Measurements from ENCODE around the gene SNCG.
A peak's percentile ranks its signal among the peaks of the same experiment; 100 is the strongest.
"Not testable (repeated sequence)": the region's sequence is repeated elsewhere in the genome, so short reads cannot be mapped to it uniquely, and the experiment has no call there.

SNCG gene

DNA sequence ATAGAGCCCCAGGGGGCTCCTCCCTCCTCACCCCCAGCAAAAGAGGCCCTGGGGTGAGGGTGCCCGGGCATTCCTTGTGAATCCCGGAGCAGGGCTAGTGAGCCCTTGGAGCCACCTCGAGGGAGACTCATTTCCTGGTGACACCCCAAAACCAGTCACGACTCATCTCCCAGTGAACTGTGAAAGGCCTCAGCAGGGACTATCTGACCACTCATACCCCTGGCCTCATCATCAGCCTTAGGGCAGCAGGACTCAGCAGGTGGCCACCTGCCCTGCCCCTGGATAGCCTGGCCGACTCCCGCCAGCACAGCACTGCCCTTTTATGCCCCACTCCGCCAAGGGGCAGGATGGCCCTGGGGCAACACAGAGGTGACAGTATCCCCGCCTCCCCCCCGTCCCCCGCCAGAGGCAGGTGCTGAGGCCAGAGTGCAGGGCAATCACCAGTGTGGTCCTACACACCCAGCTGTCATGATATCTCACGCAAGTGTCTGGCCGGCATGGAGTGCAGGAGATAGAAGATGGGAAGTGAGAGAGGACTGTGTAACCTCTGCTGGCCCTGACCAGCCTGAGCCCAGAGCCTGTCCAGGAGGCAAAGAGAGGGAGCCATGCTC, 3.2 kb downstream of the SNCG start:
- DNase-seq: no peak

DNA sequence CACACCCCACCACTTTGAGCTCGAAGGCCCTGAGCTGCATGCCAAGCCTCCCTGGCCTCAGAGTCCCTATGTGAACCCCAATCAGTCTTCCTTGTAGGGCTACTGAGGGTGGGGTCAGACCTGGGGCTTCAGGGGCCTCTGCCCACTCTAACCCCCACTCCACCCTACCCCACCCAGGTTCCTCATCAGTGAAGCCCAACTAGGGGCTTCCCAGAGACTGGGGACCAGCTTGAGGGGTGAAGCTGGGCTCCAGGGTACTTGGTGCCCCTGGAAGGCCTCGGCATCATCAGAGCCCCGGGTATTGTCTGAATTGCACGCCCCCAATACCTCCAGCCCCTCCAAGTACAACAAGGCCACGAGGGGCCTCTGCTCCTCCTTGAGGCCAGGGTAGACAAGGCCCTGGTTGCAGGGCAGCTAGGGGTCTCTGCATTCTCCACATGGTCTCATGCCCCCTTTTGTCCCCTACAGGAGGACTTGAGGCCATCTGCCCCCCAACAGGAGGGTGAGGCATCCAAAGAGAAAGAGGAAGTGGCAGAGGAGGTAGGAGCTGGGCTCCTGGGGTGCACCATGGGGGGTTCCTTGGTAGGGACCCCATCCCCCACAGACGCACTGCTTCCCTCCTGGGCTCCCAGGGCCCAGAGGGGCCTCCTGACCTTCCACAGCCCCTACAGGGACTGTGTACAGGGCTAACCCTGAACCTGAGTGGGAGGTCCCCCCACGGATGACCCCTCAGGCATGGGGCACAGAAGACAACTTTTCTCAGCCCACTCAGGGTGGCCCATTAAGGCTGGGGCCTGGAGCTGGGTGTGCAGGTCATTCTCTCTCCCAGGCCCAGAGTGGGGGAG, 4.0 kb downstream of the SNCG start:
- DNase-seq: no peak

DNA sequence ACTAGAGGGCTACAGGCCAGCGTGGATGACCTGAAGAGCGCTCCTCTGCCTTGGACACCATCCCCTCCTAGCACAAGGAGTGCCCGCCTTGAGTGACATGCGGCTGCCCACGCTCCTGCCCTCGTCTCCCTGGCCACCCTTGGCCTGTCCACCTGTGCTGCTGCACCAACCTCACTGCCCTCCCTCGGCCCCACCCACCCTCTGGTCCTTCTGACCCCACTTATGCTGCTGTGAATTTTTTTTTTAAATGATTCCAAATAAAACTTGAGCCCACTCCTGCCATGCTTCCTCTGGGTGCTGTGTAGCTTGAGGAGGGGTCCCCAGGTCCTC, 4.5 kb downstream of the SNCG start:
- no peak for DNase-seq

DNA sequence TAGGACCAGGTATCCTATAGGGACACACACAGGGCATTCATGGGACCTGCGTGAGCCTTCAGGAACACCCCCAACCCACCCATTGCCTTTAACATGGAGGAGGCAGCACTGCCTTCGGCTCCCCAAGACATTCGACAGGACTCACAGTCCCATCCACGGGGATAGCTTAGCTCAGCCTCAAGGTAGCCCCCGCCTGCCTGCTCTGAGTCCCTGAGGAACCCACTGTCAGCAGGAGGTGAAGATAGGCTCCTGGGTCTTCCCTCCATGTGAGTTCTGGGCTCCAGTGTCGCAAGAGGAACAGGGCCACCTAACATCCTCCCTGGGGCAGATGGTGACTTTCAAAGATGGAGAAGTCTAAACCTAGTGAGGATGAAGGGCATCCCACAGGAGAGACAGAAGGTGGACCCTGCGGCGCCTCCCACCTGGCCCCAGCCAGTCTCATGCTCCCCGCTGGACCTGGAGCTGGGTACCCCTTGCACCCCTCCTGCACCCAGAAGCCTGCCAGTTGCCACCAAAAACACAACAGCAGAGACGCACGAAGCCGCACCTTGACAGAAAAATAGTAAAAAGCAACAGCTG, 5.0 kb downstream of the SNCG start:
- no peak for DNase-seq

DNA sequence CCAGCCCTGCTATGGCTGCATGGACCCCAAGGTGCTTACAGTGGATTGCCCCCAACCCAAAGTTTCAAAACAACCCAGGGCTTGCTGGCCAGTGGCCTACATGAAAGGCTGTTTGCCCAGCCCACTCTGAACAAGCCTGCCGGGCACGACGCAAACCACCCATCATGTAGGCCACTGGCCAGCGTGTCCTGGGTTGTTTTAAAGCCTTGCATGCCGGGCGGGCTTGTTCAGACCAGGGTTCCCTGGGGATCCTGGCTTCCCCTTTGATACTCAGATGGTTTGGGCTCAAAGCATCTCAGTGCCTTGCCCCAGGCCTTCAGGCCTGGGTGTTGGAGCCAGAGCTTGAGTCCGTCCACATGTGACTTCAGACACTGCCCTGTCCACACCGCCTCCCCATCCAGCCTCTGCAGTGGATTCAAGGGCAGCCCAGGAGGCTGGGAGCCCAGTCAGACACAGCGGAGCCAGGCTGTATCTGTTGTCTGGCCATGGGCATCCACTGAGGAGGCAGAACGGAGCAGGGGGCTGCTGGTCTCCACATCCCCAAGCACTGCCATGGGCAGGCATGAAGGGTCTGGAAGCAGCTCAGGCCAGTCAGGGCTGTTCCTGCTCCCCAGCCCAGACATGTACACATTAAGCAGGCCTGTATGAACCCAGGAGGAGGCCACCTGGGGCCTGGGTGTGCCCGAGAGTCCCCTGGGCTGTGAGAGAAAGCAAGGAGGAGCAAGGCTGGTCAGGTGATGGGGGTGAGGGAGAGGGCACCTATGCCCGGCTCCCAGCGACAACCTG, 5.9 kb downstream of the SNCG start:
- no peak for DNase-seq

DNA sequence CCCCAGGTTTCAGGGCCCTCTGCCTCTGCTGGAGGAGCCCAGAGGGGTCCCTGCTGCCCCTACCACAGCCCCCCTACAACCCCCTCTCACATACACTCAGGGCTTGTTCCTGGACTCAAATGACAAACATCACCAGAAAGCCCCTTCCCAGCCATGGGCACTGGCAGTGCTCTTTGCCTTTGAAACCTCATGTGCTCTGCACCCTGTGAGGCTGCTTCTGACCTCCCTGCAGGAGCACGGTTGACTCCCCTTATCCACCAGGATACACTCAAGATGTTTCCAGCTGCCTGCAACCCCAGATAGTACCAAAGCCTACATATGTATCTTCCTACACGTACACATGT, 6.4 kb downstream of the SNCG start:
- no peak for DNase-seq

DNA sequence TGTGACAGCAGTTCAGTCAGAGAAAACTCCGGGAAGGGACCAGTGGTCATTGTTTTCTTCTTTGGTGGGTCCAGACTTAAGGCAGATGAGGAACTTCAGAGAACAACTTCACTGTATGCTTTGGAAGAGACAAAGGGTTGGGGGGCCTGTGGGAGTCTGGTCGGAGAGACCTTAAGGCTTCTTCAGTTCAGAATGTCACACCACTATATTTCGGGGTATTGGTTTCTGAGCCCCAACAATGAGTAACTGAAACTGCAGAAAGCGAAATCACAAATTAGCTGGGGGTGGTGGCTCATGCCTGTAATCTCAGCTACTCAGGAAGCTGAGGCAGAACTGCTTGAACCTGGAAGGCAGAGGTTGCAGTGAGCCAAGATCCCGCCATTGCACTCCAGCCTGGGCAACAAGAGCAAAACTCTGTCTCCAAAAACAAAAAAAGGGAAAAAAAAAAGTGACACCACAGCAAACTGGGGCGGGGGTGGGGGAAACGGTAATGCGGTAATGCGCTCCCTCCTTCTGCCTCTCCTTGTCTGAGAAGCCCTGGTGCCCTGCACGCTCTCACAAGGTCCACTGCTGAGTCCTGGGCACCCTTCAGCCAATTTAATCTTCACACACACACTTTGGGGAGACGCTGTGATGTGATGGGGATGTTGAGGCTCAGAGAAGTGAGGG, 7.7 kb downstream of the SNCG start:
- DNase-seq: no peak

DNA sequence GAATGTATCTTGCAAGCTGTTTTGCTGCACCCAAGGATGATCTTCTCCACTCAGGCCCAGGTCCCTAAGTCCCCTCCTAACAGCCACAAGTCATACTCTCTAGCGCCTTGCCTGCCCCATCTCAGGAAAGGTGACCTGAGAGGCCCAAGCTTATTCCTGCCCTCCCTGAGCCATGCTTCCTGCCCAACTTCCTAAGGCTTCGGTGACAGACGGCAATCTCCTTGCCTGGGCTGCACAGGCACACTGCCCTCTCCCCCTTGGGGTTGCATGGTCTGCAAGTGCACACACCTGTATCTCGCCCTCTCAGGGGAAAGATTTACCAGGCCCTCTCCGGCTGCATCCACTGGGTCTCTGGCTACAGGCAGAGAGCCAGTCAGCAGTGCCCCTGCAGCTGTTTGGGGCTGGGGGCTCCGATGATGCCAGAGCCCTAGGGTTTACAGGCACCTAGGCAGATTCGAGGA, 9.1 kb downstream of the SNCG start:
- DNase-seq: no peak

DNA sequence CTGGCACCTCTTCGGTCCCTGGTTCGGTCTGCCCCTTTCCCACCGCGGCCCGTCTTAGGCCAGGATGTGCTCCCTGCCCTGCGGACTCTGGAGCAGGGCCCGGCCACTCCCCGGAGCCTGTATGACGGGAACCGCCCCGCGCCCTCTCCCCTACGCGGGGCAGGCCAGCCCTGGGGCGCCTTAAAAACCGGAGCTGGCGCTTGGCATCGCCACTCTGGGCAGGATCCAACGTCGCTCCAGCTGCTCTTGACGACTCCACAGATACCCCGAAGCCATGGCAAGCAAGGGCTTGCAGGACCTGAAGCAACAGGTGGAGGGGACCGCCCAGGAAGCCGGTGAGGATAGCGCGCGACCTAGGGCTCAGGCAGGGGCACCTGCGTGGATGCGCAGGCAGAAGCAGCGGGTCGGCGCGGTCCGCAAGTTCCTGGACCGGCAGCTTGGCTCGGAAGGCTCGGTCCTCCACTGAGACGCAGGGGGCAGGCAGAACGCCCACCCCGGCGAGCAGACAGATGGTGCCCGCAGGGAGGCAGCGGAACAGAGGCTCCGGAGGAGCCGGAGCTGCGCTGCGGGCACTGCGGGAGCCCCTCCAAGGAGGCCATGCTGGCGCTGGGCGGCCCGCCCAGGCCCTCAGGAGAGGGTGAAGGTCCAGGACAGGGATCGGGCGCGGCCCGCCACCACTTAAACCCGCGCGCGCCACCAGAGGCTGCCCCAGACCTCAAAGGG, 10.0 kb downstream of the SNCG start, which contains the start of gene ADIRF:
TSS of gene ADIRF (plus strand) at position 212 of the 723 bp plus-strand sequence. CDS start at position 275, 63 bp downstream.
- no peak for DNase-seq

DNA sequence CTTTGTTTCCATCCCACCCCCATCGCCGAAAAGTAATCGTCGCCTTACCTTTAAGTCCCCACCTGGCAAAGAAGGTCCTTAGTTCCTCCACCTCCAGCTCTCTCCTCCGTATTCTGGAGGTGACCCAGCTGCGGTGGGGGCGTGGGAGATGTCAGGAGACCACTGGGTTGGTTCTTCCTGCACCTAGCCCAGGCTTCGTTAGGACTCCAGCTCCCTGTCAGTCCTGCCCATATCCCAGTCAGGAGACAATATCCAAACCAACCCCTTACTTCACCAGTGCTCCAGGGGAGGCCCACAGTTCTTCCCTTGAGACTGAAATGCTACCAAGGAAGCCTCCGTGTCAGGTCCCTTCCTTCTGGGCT, 10.6 kb downstream of the SNCG start:
- no peak for DNase-seq

DNA sequence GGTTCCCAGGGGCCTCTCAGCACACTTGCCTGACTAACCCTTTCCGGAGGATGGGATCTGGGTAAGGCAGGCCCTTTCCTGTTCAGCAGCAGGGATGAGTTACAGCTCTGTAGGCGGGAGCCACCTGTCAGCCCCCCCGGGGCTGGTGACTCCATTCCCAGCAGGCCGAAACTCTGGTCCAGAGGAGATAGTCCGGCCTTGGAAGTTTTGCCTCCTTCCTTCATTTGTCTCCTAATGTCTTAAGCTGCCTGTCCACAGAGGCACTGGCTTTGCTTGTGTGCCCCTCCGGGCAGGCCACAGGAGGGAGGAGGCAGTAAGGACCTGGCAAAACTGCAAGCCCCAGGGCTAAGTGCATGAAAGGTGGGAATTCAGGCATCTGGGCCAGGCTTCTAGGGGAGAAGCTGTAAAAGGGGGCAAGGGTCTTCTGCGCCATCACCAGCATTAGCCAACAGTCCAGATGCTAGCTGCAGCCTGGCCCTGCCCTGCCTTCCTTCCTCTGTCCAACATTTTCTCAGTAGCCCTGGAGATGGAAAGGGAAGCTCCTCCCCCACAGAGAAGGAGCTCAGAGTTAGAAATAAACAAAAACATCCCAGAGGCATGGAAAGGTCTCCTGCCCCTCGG, 11.1 kb downstream of the SNCG start:
- DNase-seq: no peak

DNA sequence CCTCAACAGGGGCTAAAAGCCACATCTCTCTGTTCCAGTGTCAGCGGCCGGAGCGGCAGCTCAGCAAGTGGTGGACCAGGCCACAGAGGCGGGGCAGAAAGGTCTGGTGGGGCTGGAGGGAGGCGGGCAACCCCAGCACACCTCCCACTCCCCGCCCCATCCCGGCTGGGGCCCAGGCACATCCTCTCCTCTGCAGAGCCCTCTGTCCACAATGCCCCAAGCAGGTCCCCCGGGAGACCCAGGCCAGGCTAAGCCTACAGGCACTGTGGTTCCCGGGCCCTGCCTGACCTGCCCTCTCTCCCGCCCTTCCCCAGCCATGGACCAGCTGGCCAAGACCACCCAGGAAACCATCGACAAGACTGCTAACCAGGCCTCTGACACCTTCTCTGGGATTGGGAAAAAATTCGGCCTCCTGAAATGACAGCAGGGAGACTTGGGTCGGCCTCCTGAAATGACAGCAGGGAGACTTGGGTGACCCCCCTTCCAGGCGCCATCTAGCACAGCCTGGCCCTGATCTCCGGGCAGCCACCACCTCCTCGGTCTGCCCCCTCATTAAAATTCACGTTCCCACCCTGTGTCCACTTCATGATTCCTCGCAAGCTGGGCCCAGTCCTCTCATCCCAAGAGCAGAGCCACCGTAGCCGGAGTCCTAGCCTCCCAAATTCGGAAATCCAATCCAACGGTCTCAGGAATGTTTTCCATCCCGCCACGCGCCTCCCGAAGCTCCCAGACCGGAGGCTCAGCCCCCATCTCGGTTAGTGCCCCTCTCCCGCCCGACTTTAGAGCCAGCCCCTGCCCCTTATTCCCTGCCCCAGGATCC, 12.0 kb downstream of the SNCG start:
- DNase-seq: peak; percentile 22

DNA sequence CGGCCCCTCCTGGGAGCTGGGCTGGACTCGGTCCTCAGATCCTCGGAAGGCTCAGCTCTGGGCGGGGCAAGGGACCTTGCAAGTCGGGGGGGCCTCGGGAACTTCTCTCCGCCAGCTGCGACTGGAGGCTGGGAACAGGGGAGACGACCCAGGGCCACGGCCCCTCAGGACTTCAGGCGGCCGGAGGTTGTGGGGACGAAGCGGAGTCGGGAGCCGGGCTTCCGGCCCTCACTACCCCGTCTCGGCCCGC, 12.5 kb downstream of the SNCG start:
- DNase-seq: no peak

DNA sequence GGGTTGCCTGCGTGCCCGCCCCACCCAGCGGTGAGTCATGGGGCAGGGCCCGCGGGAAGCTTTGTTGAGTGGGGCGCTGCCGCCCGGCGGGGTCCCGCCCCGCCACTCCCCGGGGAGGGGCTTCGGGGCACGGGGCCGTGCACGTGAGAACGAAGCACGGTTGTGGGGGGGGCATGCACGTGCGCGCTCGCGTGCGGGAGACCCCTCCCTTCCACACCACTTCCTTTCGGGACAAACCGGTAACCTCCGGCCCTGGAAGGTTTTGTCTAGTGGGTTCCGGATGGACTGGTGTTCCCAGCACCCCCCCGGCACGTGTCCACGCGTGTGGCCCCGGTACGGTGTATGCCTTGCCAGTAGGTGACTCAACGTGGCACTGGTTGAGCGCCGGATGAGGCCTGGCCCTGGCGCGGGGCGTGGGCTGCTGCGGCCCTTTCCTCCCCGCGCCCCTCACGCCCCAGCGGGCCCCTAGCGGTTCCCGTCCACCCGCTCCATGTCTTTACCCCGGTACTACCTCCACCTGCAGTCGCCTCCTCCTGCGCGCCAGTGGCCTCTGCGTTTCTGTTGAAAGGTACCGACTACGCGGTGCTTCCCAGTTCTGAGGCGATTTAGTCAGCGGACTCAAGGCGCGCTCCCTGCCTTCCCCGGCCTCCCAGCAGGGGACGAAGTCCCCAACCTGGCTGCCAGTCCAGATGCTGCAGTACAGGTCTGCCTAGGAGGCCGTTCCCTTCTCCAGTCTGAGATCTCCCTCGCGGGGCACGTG, 13.0 kb downstream of the SNCG start:
- DNase-seq: peak; percentile 87

DNA sequence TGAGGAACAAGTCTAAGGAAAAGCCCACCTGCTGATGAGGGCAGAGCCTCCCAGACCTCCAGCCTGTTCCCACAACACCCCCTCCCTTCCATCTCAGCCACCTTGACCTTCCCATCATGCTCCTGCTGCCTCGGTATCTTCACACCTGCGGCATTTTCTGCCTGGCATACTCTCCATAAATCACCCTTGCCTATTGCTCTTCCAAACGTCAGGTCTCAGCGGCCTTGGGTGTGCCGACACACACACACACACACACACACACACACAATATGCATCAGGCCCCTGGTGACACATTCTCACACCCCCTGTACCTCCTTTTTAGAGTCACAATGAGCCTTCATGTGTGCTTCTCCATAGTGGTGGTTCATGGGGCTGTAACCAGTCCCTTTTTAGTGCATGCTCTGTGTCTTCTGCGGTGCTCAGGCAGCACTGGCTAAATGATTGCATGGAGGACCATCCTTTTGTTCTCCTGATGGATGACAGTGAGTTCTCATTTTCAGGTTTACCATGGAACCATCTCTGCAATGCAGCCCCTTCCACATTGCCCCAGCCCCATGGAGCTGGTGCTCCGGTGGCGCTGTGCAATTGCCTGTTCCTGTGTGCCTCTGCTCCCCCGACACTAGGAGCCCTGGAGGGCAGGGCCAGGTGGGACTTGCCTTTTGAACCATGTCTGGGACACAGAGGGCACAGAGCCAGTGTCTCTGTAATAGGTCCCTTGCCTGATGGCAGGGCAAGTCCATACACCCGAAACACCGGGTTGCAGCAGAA, 14.4 kb downstream of the SNCG start:
- no peak for DNase-seq

DNA sequence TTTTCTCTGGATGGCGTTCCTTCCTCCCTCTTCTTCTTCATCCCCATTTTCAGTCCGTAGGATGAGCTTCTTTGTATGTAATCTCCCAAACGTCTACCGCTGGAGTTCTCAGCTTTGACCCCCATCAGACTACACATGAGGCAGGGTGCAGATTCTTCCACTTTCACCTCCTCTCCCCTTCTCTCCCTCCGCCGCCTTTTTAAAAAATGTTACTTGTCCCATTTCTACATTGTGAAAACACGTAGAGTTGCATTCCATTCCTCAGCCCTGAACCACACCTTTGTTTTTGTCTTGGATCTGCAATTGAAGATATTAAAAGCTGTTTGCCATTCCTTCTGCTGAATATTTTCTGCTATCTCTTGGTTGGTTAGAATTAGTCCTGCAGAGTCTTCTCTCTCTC, 16.1 kb downstream of the SNCG start:
- DNase-seq: no peak

DNA sequence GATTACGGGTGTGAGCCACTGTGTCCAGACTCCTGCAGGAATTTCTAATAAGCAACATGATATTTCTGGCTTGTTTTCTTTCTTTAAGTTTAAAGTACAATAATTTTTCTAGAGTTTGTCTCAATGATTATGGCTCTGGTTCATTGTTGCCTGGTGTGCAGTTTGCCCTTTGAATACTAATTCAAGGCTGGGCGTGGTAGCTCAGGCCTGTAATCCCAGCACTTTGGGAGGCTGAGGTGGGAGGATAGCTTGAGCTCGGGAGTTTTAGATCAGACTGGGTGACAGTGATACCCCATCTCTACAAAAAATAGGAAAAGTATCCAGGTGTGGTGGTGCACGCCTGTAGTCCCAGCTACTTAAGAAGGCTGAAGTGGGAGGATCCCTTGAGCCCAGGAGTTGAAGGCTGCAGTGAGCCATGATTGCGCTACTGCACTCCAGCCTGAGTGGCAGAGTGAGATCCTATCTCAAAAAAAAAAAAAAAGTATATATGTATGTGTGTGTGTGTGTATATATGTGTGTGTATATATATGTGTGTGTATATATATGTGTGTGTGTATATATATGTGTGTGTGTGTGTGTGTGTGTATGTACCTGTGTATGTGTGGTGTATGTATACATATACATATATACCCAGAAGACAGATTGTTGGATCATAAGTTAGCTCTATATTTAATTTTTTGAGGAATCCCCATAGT, 18.1 kb downstream of the SNCG start:
- no peak for DNase-seq

DNA sequence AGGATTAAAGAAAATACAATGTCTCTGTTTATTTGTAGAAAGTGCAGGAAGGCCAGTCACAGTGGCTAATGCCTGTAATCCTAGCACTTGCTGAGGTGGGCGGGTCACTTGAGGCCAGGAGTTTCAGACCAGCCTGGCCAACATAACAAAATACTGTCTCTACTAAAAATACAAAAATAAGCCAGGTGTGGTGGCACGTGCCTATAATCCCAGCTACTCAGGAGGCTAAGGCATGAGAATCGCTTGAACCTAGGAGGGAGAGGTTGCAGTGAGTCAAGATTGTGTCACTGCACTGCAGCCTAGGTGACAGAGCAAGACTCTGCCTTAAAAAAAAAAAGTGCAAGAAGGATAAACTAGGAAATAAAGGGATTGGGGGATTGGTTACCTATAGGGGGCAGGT, 20.1 kb downstream of the SNCG start:
- DNase-seq: not testable (repeated sequence)
